Parathyroid adenoma (tissue), 2 donors: ENCODE measurements around the gene FRRS1.

Experiments
- H2AFZ ChIP-seq: fragments of 300-600 bp; sonication (generic); one replicate; pipeline ENCODE4 v1.7.0; 2017; ENCODE audit warnings: antibody characterized with exemption, mild to moderate bottlenecking
- H3K27ac ChIP-seq: fragments of 300-600 bp; sonication (generic); one replicate; pipeline ENCODE4 v1.7.0; 2017
- H3K27me3 ChIP-seq: fragments of 300-600 bp; sonication (generic); one replicate; pipeline ENCODE4 v1.7.0; 2017; ENCODE audit warnings: low read length; ENCODE audit not compliant: control insufficient read depth, insufficient read depth
- H3K36me3 ChIP-seq: fragments of 300-600 bp; sonication (generic); one replicate; pipeline ENCODE4 v1.7.0; 2017; ENCODE audit warnings: low read length; ENCODE audit not compliant: control insufficient read depth, insufficient read depth
- H3K4me1 ChIP-seq: fragments of 300-600 bp; sonication (generic); one replicate; pipeline ENCODE4 v1.7.0; 2017; ENCODE audit warnings: control low read depth
- H3K4me2 ChIP-seq: fragments of 300-600 bp; sonication (generic); one replicate; pipeline ENCODE4 v1.7.0; 2017; ENCODE audit warnings: low read length
- H3K4me3 ChIP-seq: fragments of 300-600 bp; sonication (generic); one replicate; pipeline ENCODE4 v1.7.0; 2017; ENCODE audit warnings: low read depth, low read length
- H3K79me2 ChIP-seq: fragments of 300-600 bp; sonication (generic); one replicate; pipeline ENCODE4 v1.7.0; 2017; ENCODE audit warnings: control low read depth
- H3K9ac ChIP-seq: fragments of 300-600 bp; sonication (generic); one replicate; pipeline ENCODE4 v1.7.0; 2017; ENCODE audit warnings: mild to moderate bottlenecking
- H3K9me3 ChIP-seq: fragments of 300-600 bp; sonication (generic); one replicate; pipeline ENCODE4 v1.7.0; 2017; ENCODE audit warnings: low read length; ENCODE audit not compliant: control insufficient read depth
- CTCF ChIP-seq: fragments of 300-600 bp; sonication (generic); IDR thresholded peaks from one replicate; pipeline ENCODE4 v1.7.0; 2017; ENCODE audit warnings: antibody characterized with exemption, mild to moderate bottlenecking
- donor health status: primary hyperparathyroidism.

Gene FRRS1

GRCh38 chr1:99786751-99787501, 20.5 kb upstream of the FRRS1 start:
- no peak for TF ChIP-seq CTCF
- no peak overlapping the region for H3K27ac ChIP-seq
- H3K4me2 ChIP-seq: no peak overlapping the region
- H3K79me2 ChIP-seq: no peaks in the 10 kb centered on the region
- H2AFZ ChIP-seq: no peak overlapping the region
- no peak overlapping the region for H3K4me3 ChIP-seq
- H3K27me3 ChIP-seq: no peaks in the 10 kb centered on the region
- H3K4me1 ChIP-seq: no peaks in the 10 kb centered on the region
- H3K9ac ChIP-seq: no peak overlapping the region
- no peaks in the 10 kb centered on the region for H3K9me3 ChIP-seq
- H3K36me3 ChIP-seq: no peaks in the 10 kb centered on the region

- Histone ChIP-seq H3K4me1 (no peaks in the 10 kb centered on the region), H3K9me3 (no peaks in the 10 kb centered on the region), H2AFZ (no peak overlapping the region), H3K4me2 (no peak overlapping the region), H3K36me3 (no peaks in the 10 kb centered on the region), H3K4me3 (no peak overlapping the region), H3K79me2 (no peaks in the 10 kb centered on the region), H3K27ac (no peak overlapping the region), H3K27me3 (no peaks in the 10 kb centered on the region), H3K9ac (no peak overlapping the region)
- no peak for TF ChIP-seq CTCF
Observed at GRCh38 chr1:99784809-99785255, 18.4 kb upstream of the FRRS1 start.

DNA sequence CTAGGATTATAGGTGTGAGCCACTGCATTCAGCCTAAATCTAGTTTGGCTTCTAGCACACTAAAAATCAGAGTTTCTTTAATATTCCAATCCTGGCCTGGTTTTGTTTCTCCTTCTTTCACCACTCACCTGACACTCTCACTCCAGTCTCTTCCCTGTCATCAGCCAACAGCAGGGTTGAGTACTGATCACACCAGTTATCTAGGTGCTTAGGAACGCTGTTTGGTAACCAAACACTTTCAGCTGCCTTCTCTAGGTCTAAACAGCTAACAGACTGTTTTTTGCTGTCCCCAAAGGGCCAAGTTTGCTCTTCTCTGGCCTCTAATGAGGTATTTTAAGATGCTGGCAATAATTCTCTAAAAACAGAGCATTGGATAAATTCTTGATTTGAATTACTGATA, 17.7 kb upstream of the FRRS1 start:
- H3K79me2 ChIP-seq: no peaks in the 10 kb centered on the region

DNA sequence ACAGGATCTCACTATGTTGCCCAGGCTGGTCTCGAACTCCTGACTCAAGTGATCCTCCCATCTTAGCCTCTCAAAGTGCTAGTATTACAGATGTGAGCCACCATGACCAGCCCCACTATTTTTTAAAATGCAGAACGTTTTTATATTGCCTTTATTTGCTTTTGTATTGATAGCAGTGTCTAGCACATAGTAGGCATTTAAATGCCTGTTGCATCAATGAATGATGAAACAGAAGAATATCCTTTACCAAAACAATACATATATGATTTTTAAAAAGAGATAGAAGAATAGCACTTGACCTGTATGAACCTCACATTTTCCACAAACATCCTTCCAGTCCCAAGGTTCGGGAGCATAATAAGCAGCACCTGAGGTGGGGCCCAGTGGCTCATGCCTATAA, 16.5 kb upstream of the FRRS1 start:
- Histone ChIP-seq H3K9ac (no peak overlapping the region), H3K4me2 (no peak overlapping the region), H3K27me3 (no peaks in the 10 kb centered on the region), H3K36me3 (no peaks in the 10 kb centered on the region), H3K9me3 (no peaks in the 10 kb centered on the region), H3K27ac (no peak overlapping the region), H3K79me2 (no peaks in the 10 kb centered on the region), H3K4me1 (no peaks in the 10 kb centered on the region), H3K4me3 (no peak overlapping the region), H2AFZ (no peak overlapping the region)
- TF ChIP-seq CTCF: no peak

More for the DNA sequence above, 17.7 kb upstream of the FRRS1 start:
- H3K4me1 ChIP-seq: no peaks in the 10 kb centered on the region
- H3K36me3 ChIP-seq: no peaks in the 10 kb centered on the region
- no peak overlapping the region for H3K4me3 ChIP-seq
- no peak for TF ChIP-seq CTCF
- no peak overlapping the region for H3K9ac ChIP-seq
- H2AFZ ChIP-seq: peak overlapping the region; percentile 73
- H3K27me3 ChIP-seq: no peaks in the 10 kb centered on the region
- H3K9me3 ChIP-seq: no peaks in the 10 kb centered on the region
- H3K4me2 ChIP-seq: no peak overlapping the region
- H3K27ac ChIP-seq: no peak overlapping the region

GRCh38 chr1:99782397-99782796, 16.0 kb upstream of the FRRS1 start:
- Histone ChIP-seq H3K4me1 (no peaks in the 10 kb centered on the region), H3K4me2 (no peak overlapping the region), H3K4me3 (no peak overlapping the region), H3K36me3 (no peaks in the 10 kb centered on the region), H3K27ac (no peak overlapping the region), H3K27me3 (no peaks in the 10 kb centered on the region), H3K9ac (no peak overlapping the region), H2AFZ (no peak overlapping the region), H3K79me2 (no peaks in the 10 kb centered on the region), H3K9me3 (no peaks in the 10 kb centered on the region)
- TF ChIP-seq CTCF: no peak
